Measurements from ENCODE around the gene MARCHF10. TPM values are rescaled to one million over a fixed set of nuclear protein-coding genes. Genes with fewer than 3 reads are reported as not detected.

Gene MARCHF10
- polyA plus RNA-seq, 3 donors, result not detected

- Histone ChIP-seq H3K9ac (ENCODE audit: insufficient read depth, low read length, poor library complexity, severe bottlenecking) (no peak overlapping the region), H3K9me3 (replicated peaks in 1 of 2; ENCODE audit: control insufficient read depth in 1 of 2, insufficient read depth in 1 of 2, low read length in 2 of 2) (no peaks in the 10 kb centered on the region), H3K79me2 (ENCODE audit: insufficient read depth, low read length) (no peaks in the 10 kb centered on the region), H3K27me3 (ENCODE audit: control insufficient read depth in 2 of 2, insufficient read depth in 2 of 2, low read length in 2 of 2) (no peaks in the 10 kb centered on the region), H4K20me1 (ENCODE audit: insufficient read depth, low read length) (no peaks in the 10 kb centered on the region), H3K4me2 (replicated peaks; ENCODE audit: extremely low read depth, low read length, poor library complexity, severe bottlenecking) (no peak overlapping the region), H2AFZ (ENCODE audit: insufficient read depth, low read depth, low read length, poor library complexity, severe bottlenecking) (no peak overlapping the region), H3K27ac (ENCODE audit: low read depth in 1 of 2, low read length in 2 of 2) (no peak overlapping the region), H3K4me1 (ENCODE audit: control insufficient read depth in 1 of 2, insufficient read depth in 2 of 2, low read length in 2 of 2) (no peaks in the 10 kb centered on the region), H3K4me3 (replicated peaks in 1 of 3; ENCODE audit: low read depth in 2 of 3, low read length in 3 of 3) (no peak overlapping the region), H3K36me3 (replicated peaks in 1 of 2; ENCODE audit: control insufficient read depth in 1 of 2, insufficient read depth in 2 of 2, low read length in 2 of 2) (no peaks in the 10 kb centered on the region)
- peaks cover 0 to 3% (median 2%) of the 10 kb centered on the region in 3 donors for H3K27me3 Mint-ChIP-seq (ENCODE audit: low read depth in 3 of 3)
- TF ChIP-seq CTCF (IDR thresholded peaks at IDR 0.05), result no peak
- H3K4me3 Mint-ChIP-seq, result no peak overlapping the region
- DNase-seq, result no peak
- H3K36me3 Mint-ChIP-seq, result no peaks in the 10 kb centered on the region
- peaks cover 8% of the 10 kb centered on the region for H3K4me1 Mint-ChIP-seq
- 96% methylated on average over 11 of the region's 30 CpGs for WGBS (ENCODE audit: insufficient coverage)
- no peak overlapping the region for H3K27ac Mint-ChIP-seq
- peaks cover 0 to 4% (median 2%) of the 10 kb centered on the region in 7 donors for H3K9me3 Mint-ChIP-seq
- intact Hi-C loops (cut with micrococcal nuclease), result no loop called here
Observed at GRCh38 chr17:62666061-62666800, 141.9 kb downstream of the MARCHF10 start.

- no peaks in the 10 kb centered on the region for H3K36me3 ChIP-seq (replicated peaks in 1 of 2; ENCODE audit: control insufficient read depth in 1 of 2, insufficient read depth in 2 of 2, low read length in 2 of 2)
- H3K27ac Mint-ChIP-seq, result no peak overlapping the region
- no peaks in the 10 kb centered on the region for H3K79me2 ChIP-seq (ENCODE audit: insufficient read depth, low read length)
- no peak for TF ChIP-seq CTCF (IDR thresholded peaks at IDR 0.05)
- H3K4me3 ChIP-seq (replicated peaks in 1 of 3; ENCODE audit: low read depth in 2 of 3, low read length in 3 of 3), result no peak overlapping the region
- DNase-seq, result no peak
- H3K9me3 Mint-ChIP-seq, result peaks cover 3 to 8% (median 5%) of the 10 kb centered on the region in 7 donors
- no peaks in the 10 kb centered on the region for H3K27me3 ChIP-seq (ENCODE audit: control insufficient read depth in 2 of 2, insufficient read depth in 2 of 2, low read length in 2 of 2)
- H3K27me3 Mint-ChIP-seq (ENCODE audit: low read depth in 3 of 3), result peaks cover 0 to 3% (median 2%) of the 10 kb centered on the region in 3 donors
- H3K9me3 ChIP-seq (replicated peaks in 1 of 2; ENCODE audit: control insufficient read depth in 1 of 2, insufficient read depth in 1 of 2, low read length in 2 of 2), result no peaks in the 10 kb centered on the region
- no peak overlapping the region for H3K4me3 Mint-ChIP-seq
- H4K20me1 ChIP-seq (ENCODE audit: insufficient read depth, low read length), result no peaks in the 10 kb centered on the region
- 86% methylated on average over 1 of the region's 3 CpGs for WGBS (ENCODE audit: insufficient coverage)
- no peak overlapping the region for H3K4me2 ChIP-seq (replicated peaks; ENCODE audit: extremely low read depth, low read length, poor library complexity, severe bottlenecking)
- intact Hi-C loops (cut with micrococcal nuclease), result no loop called here
- peaks cover 8% of the 10 kb centered on the region for H3K4me1 Mint-ChIP-seq
- H3K36me3 Mint-ChIP-seq, result no peaks in the 10 kb centered on the region
- H2AFZ ChIP-seq (ENCODE audit: insufficient read depth, low read depth, low read length, poor library complexity, severe bottlenecking), result no peak overlapping the region
- no peak overlapping the region for H3K27ac ChIP-seq (ENCODE audit: low read depth in 1 of 2, low read length in 2 of 2)
- H3K9ac ChIP-seq (ENCODE audit: insufficient read depth, low read length, poor library complexity, severe bottlenecking), result no peak overlapping the region
- H3K4me1 ChIP-seq (ENCODE audit: control insufficient read depth in 1 of 2, insufficient read depth in 2 of 2, low read length in 2 of 2), result no peaks in the 10 kb centered on the region
Observed at GRCh38 chr17:62665599-62665998, 142.5 kb downstream of the MARCHF10 start.

Data from CD14-positive monocyte (primary cell).